GM19468 (cell line): ENCODE data around the gene RAB3C.
"Not testable (repeated sequence)": the region's sequence is repeated elsewhere in the genome, so short reads cannot be mapped to it uniquely, and the experiment has no call there.

ENCODE experiments used
- ATAC-seq: cut with Tn5 transposase; IDR thresholded peaks from one replicate; pipeline ENCODE4 v1.9.1; 2021; ENCODE audit warnings: mild to moderate bottlenecking, moderate library complexity, moderate number of reproducible peaks; ENCODE audit not compliant: unreplicated experiment; ENCODE audit errors: extremely low read depth

RAB3C gene

GRCh38 chr5:58671155-58671554 lies 88.3 kb downstream of the RAB3C start:
- ATAC-seq: no peak

- ATAC-seq: no peak
Measured at GRCh38 chr5:58672521-58672920, 89.6 kb downstream of the RAB3C start.

- no peak for ATAC-seq
Measured at GRCh38 chr5:58674070-58674469, 91.2 kb downstream of the RAB3C start.

- no peak for ATAC-seq
Measured at GRCh38 chr5:58674711-58675110, 91.8 kb downstream of the RAB3C start.

- ATAC-seq: no peak
Measured at GRCh38 chr5:58675341-58675740, 92.5 kb downstream of the RAB3C start.

GRCh38 chr5:58677650-58678049 lies 94.8 kb downstream of the RAB3C start:
- ATAC-seq: no peak

- ATAC-seq: no peak
Measured at GRCh38 chr5:58680503-58680902, 97.6 kb downstream of the RAB3C start.

- ATAC-seq: no peak
Measured at GRCh38 chr5:58681943-58682342, 99.1 kb downstream of the RAB3C start.

- no peak for ATAC-seq
Measured at GRCh38 chr5:58683567-58683966, 100.7 kb downstream of the RAB3C start.

GRCh38 chr5:58687079-58687478 lies 104.2 kb downstream of the RAB3C start:
- ATAC-seq: no peak

- no peak for ATAC-seq
Measured at GRCh38 chr5:58687595-58687994, 104.7 kb downstream of the RAB3C start.

- ATAC-seq: not testable (repeated sequence)
Measured at GRCh38 chr5:58699088-58699761, 116.3 kb downstream of the RAB3C start.

GRCh38 chr5:58699762-58700118 lies 116.9 kb downstream of the RAB3C start:
- no peak for ATAC-seq

GRCh38 chr5:58703925-58704555 lies 121.2 kb downstream of the RAB3C start:
- ATAC-seq: no peak

GRCh38 chr5:58706736-58707135 lies 123.9 kb downstream of the RAB3C start:
- no peak for ATAC-seq

- ATAC-seq: no peak
Measured at GRCh38 chr5:58708456-58708855, 125.6 kb downstream of the RAB3C start.

- ATAC-seq: not testable (repeated sequence)
Measured at GRCh38 chr5:58710425-58710824, 127.5 kb downstream of the RAB3C start.

- no peak for ATAC-seq
Measured at GRCh38 chr5:58710871-58711270, 128.0 kb downstream of the RAB3C start.

- no peak for ATAC-seq
Measured at GRCh38 chr5:58711965-58712364, 129.1 kb downstream of the RAB3C start.

- no peak for ATAC-seq
Measured at GRCh38 chr5:58714046-58714445, 131.2 kb downstream of the RAB3C start.

- no peak for ATAC-seq
Measured at GRCh38 chr5:58715997-58716656, 133.3 kb downstream of the RAB3C start.

- ATAC-seq: no peak
Measured at GRCh38 chr5:58716713-58717112, 133.8 kb downstream of the RAB3C start.
